Muscle of back (tissue), 11 donors: ENCODE data around the gene EPHB2. TPM values are rescaled to one million over a fixed set of nuclear protein-coding genes. Genes with fewer than 3 reads are reported as not detected.

Experiments used
- DNase-seq, 3 donors: peaks; one replicate each; pipeline versions ENCODE4 v3.0.0 to v3.0.0-alpha.2; 2013
- polyA plus RNA-seq, 10 donors: library from polyadenylated mRNA; unstranded; fragments of 120-200 nt; gene quantifications; one replicate each; pipeline ENCODE4 v1.2.1, GENCODE V29; 2013; ENCODE audit not compliant: insufficient read length in 10 of 10

Gene EPHB2
- polyA plus RNA-seq, 10 donors, result 15.9 to 26.2 (median 22.5) TPM

- DNase-seq, result no peak
Observed at GRCh38 chr1:22854688-22855565, 144.3 kb downstream of the EPHB2 start.

DNA sequence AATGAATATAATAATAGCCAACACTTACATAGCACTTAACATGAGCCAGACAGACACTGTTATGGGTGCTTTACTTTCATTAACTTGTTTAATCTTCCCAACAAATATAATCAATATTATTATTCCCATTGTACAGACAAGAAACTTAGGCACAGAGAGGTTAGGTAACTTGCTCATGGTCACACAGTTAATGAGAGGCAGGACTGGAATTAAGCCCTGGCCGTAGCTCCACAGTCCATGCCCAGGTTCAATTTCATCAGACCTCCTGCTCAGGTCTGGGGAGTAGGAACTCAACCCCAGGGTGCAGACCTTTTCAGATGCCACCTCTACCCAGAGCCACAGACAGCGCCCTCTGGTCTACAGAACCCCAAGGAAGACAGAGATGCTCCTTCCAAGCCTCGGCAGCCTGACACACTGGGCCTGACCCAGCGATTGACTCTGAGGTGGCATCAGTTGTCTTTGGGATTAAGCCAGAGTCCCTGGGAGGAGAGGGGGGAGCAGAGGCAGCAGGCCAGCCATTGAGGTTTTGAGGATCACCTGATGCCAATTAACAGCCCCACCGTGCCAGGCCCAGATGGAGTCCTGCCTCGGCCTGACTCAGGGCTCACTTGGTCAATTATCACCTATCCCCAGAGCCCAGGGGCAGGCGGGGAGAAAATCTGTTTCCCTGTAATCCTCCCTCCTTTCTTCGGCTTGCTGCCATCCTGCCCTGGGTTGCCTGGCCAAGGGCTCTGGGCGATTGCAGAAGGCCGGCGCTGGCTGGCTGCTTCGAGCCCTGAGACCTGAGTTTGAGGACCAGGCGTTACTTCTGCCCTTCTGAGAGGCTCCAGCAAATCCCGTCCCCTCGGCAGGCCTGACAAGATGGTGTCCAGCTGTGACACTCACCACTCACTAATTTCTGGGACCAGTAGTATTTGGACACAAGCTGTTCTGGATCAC, 145.3 kb downstream of the EPHB2 start:
- no peak for DNase-seq

DNA sequence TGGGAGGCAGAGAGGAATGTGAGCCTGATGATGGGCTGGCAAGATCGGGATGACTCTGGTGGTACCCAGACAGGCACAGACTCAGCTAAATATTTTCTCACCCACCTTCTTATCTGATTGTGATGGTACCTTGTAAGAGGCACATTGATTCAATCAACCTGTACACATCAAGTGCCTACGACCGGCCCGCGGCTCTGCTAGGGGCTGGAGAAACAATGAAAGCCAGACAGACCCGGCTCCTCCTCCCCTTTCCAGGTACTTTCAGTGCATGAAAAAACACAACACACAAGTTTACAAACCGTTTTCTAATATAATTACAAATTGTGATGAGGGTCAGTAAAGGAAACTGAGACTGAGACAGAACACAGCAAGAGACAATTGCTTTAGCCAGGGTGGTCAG, 147.0 kb downstream of the EPHB2 start:
- no peak for DNase-seq

GRCh38 chr1:22860414-22860800, 149.8 kb downstream of the EPHB2 start:
- DNase-seq, result no peak

DNA sequence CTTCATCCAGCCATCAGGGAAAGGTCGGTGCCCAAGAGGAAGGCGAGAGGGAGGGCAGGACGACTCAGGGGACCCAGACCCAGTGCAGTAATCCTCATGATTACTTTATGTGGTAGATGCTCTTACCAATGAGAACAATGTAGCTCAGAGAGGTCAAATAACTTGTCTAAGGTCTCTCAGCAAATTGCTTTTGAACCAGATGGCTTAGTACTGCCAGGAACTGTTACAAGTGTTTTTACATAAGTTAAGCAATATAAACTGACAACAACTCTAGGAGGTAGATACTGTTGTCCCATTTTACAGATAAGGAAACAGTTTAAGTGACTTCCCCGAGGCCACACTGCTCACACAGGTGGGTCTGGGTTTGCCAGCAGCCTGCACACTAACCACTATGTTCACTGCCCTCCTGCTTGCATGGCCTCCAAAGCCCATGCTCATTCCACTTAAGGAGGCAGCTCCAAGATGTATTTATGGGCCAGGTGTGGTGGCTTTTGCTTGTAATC, 150.3 kb downstream of the EPHB2 start:
- no peak for DNase-seq

DNA sequence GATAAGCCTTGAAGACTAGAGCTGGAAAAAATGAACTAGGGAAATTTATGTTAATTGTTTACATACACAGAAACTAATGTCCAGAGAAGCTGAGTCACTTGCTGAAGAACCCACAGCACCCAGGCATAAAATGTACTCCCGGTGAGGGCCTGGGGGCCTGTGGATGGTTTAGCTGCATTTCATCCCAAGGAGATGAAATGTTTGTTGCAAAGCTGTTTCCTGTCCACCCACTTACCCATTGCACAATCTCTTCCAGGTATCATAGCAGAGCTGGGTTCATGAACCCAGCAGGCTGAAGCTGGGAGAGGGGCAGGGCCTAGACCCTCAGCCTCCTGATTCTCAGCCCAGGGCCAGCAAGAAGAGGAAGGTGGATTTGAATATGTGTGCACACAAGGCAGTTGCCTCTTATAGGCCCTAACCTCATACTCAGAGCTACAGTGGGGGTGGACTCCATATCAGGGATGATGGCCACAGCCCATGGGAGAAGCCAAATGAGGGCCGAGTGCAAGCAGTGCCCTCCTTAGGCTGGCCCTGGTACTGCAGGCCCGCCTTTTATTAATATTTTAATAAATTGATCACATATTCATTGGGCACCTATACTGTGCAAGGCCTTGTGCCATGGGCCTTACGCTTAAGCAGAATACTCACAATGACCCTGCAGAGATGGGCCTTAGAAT, 151.3 kb downstream of the EPHB2 start:
- DNase-seq, result peak; percentile 30 to 63 (median 30)

DNA sequence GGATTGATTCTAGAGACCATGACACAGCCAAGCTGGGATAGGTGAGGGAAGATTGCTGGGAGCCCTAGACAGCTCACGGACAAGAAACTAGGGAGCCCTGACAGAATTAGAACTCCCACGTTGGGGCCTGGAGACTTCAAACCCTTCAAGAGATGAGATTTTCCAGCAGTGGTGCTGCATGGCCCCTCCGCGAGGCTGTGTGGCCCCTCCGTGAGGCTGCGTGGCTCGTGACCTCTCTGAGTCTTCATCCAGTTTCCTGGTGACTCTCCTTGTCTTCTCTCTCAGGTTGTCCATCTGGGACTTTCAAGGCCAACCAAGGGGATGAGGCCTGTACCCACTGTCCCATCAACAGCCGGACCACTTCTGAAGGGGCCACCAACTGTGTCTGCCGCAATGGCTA, 152.1 kb downstream of the EPHB2 start:
- DNase-seq, result no peak

GRCh38 chr1:22863766-22864165, 153.1 kb downstream of the EPHB2 start:
- no peak for DNase-seq

DNA sequence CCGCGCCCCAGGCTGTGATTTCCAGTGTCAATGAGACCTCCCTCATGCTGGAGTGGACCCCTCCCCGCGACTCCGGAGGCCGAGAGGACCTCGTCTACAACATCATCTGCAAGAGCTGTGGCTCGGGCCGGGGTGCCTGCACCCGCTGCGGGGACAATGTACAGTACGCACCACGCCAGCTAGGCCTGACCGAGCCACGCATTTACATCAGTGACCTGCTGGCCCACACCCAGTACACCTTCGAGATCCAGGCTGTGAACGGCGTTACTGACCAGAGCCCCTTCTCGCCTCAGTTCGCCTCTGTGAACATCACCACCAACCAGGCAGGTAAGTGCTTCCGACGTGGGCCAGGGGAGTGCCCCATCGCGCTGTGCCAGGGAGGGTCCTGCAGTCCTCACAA, 154.2 kb downstream of the EPHB2 start:
- no peak for DNase-seq

DNA sequence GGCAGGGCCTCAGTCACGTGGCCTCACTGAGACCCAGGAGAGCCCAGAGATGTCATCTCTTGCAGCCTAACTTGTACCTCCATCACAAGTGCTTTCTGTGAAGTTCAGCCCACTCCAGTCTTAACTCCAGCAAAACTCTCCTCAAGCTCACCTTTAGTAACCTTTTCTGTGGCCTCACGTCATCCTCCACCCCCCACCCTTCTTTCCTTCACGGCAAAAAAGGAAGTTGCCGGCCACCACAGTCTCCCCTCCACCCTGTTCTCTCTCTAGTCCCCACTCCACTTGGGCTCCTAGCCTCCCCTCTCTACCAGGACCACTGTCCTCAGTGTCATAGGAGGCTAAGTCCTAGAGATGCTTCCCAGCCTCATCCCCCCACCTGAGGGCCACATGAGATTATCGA, 155.1 kb downstream of the EPHB2 start:
- DNase-seq, result no peak

DNA sequence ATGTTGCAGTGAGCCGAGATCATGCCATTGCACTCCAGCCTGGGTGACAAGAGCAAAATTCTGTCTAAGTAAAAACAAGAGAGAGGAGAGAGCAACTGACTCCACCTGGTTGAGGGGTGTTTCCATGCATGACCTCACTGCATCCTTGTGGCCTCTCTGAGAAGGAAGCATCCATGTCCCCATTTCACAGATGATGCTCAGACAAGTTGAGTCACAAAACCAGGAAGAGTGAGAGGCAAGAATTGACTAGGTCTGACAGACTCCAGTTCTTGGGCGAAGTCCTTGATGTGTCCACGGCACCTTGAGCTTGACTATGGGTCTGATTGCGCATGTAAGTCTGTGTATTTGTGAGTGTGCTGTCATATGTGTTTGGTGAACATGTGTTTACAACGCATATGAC, 156.2 kb downstream of the EPHB2 start:
- DNase-seq, result no peak

DNA sequence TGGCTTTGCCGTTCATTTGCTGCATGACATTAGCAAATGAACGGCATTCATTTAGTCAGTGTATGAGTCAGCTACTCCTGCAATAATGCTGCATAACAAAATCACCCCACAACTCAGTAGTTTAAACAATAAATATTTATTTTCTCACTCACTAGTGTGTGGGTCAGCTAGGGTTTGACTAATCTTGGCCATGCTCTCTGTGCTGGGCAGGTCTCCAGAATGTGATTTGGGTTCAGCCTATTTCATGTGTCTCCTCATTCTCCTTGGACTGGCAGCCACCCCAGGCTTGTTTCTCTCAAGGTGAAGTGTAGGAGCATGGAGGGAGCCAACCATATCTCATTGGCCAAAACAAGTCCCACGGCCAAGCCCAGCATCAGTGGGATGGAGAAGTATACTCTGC, 157.7 kb downstream of the EPHB2 start:
- no peak for DNase-seq

- DNase-seq, result no peak
Observed at GRCh38 chr1:22869325-22869724, 158.7 kb downstream of the EPHB2 start.

DNA sequence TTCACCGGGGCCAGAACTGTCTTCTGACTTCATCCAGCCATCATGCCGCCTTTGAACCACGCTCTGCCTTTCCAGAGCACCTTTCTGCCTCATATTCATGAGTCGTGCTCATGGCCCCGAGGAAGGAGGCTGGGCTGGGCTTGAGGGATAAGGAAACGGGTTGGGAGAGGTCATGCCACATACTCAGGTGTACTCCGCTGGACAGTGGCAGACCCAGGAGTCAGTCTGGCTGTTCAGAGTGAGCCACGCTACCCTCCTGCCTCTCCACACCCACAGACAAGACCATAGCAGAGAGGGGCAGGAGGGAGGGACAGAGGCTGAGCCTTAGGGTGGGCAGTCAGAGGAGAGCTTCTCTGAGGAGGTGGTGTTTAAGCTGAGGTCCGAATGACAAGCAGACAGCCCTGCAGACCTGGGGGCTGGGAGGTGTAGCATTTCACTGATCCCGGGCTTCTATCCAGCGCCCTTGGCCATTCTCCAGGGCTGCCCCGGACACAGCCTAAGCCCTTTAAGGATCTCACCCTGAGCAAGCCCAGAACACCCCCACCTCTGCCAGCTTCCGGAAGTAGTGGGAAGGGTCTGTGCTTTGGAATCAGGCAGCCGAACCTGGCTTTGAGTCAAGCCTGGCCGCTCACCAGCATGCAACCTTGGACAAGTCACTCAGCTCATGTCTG, 159.7 kb downstream of the EPHB2 start:
- peak; percentile 25 to 69 (median 52) for DNase-seq

DNA sequence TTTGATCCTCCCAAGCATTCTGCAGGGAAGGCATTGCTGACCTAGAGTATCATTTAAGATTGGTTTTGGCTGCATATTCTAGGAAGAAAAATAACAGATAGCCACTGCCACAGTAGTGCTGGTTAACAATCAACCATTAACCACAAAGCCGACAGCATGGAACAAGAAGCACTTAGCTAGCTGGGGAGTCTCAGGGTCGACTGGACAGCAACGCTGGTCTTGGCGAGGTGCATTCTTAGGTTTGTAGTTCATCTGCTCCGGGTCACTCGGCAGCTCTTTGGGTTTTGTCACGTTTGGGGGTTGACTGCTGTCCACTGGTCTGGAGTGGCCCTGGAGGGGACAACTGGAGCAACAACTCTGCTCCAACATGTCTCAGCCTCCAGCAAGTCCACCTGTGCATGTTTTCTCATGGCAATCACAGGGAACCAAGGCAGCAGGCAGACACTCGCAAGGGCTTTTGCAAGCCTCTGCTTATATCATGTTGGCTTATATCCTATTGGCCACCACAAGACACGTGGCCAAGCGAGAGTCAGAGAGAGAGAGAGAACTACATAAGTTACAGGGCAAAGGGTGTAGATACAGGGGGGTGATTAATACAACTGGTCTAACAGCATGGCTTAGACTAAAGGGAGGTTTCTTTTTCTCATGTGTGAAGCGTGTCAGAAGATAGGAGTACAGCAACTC, 162.5 kb downstream of the EPHB2 start:
- DNase-seq, result no peak

DNA sequence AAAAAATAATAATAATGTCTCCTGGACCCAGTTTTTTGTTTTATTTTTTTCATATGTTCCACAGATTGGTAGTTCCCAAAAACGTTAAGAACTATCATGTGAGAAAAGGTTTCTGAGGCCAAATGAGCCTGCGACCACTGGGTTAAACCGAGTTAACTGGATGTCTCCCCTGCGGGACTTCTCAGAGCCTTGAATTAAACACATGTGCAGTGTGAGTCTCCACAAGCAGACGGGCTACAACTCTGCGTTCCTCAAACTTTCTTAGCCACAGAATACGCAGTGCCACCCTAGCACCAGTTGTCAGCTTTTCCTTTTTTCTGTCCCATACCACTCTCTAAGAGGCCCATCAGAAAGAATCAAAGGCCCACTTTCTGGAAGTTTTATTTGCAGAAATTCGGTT, 164.1 kb downstream of the EPHB2 start:
- no peak for DNase-seq

DNA sequence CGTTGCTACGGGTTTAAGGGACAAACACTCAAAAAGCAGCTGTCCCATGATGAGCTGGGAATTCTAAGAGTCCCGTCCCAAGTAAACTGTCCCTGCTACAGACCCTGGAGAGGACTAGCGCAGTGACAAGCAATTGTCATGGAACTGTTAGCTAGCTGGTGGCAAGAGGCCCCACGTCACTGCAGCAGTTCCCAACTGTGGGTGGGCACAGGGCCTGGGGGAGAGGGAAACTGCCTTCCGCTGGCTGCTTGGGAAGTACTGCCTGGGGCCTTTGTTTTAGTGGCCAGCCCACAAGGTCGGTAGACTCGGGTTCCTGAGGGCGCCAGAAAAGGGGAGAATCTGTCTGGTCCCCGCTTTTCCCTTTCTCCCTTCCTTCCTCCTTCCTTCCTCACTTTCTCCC, 164.6 kb downstream of the EPHB2 start:
- DNase-seq, result peak in 1 of 3 donors; percentile 42

- peak in 1 of 3 donors; percentile 45 for DNase-seq
Observed at GRCh38 chr1:22875841-22876240, 165.2 kb downstream of the EPHB2 start.

GRCh38 chr1:22876359-22877111, 165.9 kb downstream of the EPHB2 start:
- DNase-seq, result peak; percentile 19 to 67 (median 30)
